A549 (cell line): ENCODE data around the gene TNFRSF1B. TPM values are rescaled to one million over a fixed set of nuclear protein-coding genes. Genes with fewer than 3 reads are reported as not detected.

Experiments
- ATAC-seq, 2 experiments: fragments of 200-7000 bp in 1 of 2; fragments of >200 bp in 1 of 2; cut with Nextera tagmentation in 1 of 2; cut with Tn5 transposase in 1 of 2; 3 replicates each; pipeline versions ENCODE4 v1.8.0 to v1.9.1; 2018 to 2020; ENCODE audit warnings: mild to moderate bottlenecking in 1 of 2, moderate library complexity in 1 of 2
- CTCF ChIA-PET: fragments of 300-600 bp; sonication (Branson Sonifier 250); formaldehyde crosslinking; extraction: SDS; loops from one replicate; lab custom pipeline; 2021; ENCODE audit warnings: antibody characterized with exemption, inconsistent platforms; lab: Yijun Ruan, JAX
- POLR2A ChIA-PET: fragments of 350-600 bp; formaldehyde crosslinking; extraction: SDS; loops from one replicate; lab custom pipeline; 2021; ENCODE audit warnings: antibody characterized with exemption, inconsistent platforms; lab: Yijun Ruan, JAX
- DNase-seq, 2 experiments: peaks; one replicate each; pipeline versions ENCODE4 v3.0.0 to v3.0.0-alpha.2; 2011 to 2016; ENCODE audit warnings: low read depth in 1 of 2, low spot score in 1 of 2
- FAIRE-seq: peaks from 2 replicates; lab custom pipeline; 2011; peaks lifted over from hg19 to GRCh38; lab: Jason Lieb, UNC
- H3K27ac ChIP-seq, 2 experiments: fragments of >200 bp; sonication (Bioruptor Twin); formaldehyde crosslinking; 3 replicates each; pipeline ENCODE4 v1.5.1; 2016 to 2017
- H3K4me1 ChIP-seq: fragments of >200 bp; sonication (Bioruptor Twin); formaldehyde crosslinking; 3 replicates; pipeline ENCODE4 v1.6.1; 2016
- H3K4me2 ChIP-seq: fragments of >200 bp; sonication (Bioruptor Twin); formaldehyde crosslinking; 3 replicates; pipeline ENCODE4 v1.6.1; 2016
- H3K4me3 ChIP-seq: fragments of >200 bp; sonication (Bioruptor Twin); formaldehyde crosslinking; 3 replicates; pipeline ENCODE4 v1.5.1; 2016
- H3K9me3 ChIP-seq: fragments of >200 bp; sonication (Bioruptor Twin); formaldehyde crosslinking; 3 replicates; pipeline ENCODE4 v1.6.1; 2016
- BHLHE40 ChIP-seq: IDR thresholded peaks from 2 replicates; pipeline ENCODE4 v1.6.1; 2012; ENCODE audit warnings: low read depth, low read length, inconsistent platforms
- CBX2 ChIP-seq: fragments of 200-600 bp; sonication (generic); IDR thresholded peaks from 2 replicates; pipeline ENCODE4 v1.6.1; 2016; ENCODE audit warnings: low read depth, mild to moderate bottlenecking, borderline replicate concordance
- E2F6 ChIP-seq: IDR thresholded peaks from 2 replicates; pipeline ENCODE4 v1.6.1; 2012; ENCODE audit warnings: low read depth, borderline replicate concordance
- FOSL2 ChIP-seq, 2 experiments: fragments of 450-650 bp in 1 of 2; fragments of >200 bp in 1 of 2; sonication (Bioruptor Twin) in 1 of 2; formaldehyde crosslinking; IDR thresholded peaks; 2 replicates each; pipeline versions ENCODE4 v1.5.0 to v1.6.1; 2016 to 2020; ENCODE audit warnings: mild to moderate bottlenecking in 1 of 2, moderate library complexity in 1 of 2
- HDAC2 ChIP-seq: fragments of 200-600 bp; sonication (generic); IDR thresholded peaks from 2 replicates; pipeline ENCODE4 v1.6.1; 2016
- HEYL ChIP-seq: fragments of 250-450 bp; sonication (Bioruptor Pico); IDR thresholded peaks from 2 replicates; pipeline ENCODE4 v1.8.0; 2021; ENCODE audit warnings: mild to moderate bottlenecking, moderate library complexity
- JUN ChIP-seq, 2 experiments: fragments of >200 bp; sonication (Bioruptor Twin); formaldehyde crosslinking; IDR thresholded peaks; 2 replicates in 1 of 2; 3 replicates in 1 of 2; pipeline ENCODE4 v1.6.1; 2016 to 2017
- MAFK ChIP-seq: fragments of 450-650 bp; IDR thresholded peaks from 2 replicates; pipeline ENCODE4 v1.6.1; 2014; ENCODE audit not compliant: partially characterized antibody
- MYC ChIP-seq: IDR thresholded peaks from 2 replicates; pipeline ENCODE4 v1.6.1; 2012; ENCODE audit warnings: mild to moderate bottlenecking, inconsistent platforms, low read length, improper control_type of control experiment, borderline replicate concordance
- PHF8 ChIP-seq: fragments of 200-600 bp; sonication (generic); IDR thresholded peaks from 2 replicates; pipeline ENCODE4 v1.6.1; 2016; ENCODE audit warnings: low read depth, mild to moderate bottlenecking, antibody characterized with exemption, moderate library complexity, borderline replicate concordance
- POLR2A ChIP-seq: IDR thresholded peaks from 2 replicates; pipeline ENCODE4 v1.6.1; 2012; ENCODE audit warnings: mild to moderate bottlenecking, low read length
- POLR2AphosphoS2 ChIP-seq: conservative IDR thresholded peaks from 2 replicates; pipeline ENCODE4 v1.6.1; 2012; ENCODE audit warnings: low read length, improper control_type of control experiment, inconsistent platforms
- RARB ChIP-seq: fragments of 250-450 bp; sonication (Bioruptor Pico); IDR thresholded peaks from 2 replicates; pipeline ENCODE4 v1.8.0; 2021; ENCODE audit warnings: mild to moderate bottlenecking, moderate library complexity
- RCOR1 ChIP-seq: fragments of 150-350 bp; IDR thresholded peaks from 2 replicates; pipeline ENCODE4 v1.6.1; 2014; ENCODE audit warnings: antibody characterized with exemption, low read length, low read depth
- RFX5 ChIP-seq: fragments of 450-650 bp; IDR thresholded peaks from 2 replicates; pipeline ENCODE4 v1.7.1; 2014; ENCODE audit warnings: antibody characterized with exemption, mild to moderate bottlenecking, moderate library complexity
- SMC3 ChIP-seq: fragments of >200 bp; sonication (Bioruptor Twin); formaldehyde crosslinking; IDR thresholded peaks from 3 replicates; pipeline ENCODE4 v1.6.1; 2018; ENCODE audit warnings: inconsistent platforms
- SREBF2 ChIP-seq: fragments of 450-650 bp; IDR thresholded peaks from 2 replicates; pipeline ENCODE4 v1.6.1; 2014; ENCODE audit warnings: mild to moderate bottlenecking, moderate library complexity
- TFCP2L1 ChIP-seq: fragments of 250-450 bp; sonication (Bioruptor Pico); IDR thresholded peaks from 2 replicates; pipeline ENCODE4 v1.5.0; 2021; ENCODE audit warnings: mild to moderate bottlenecking
- ZFP36 ChIP-seq: fragments of 450-650 bp; IDR thresholded peaks from 2 replicates; pipeline ENCODE4 v1.6.1; 2014; ENCODE audit warnings: borderline replicate concordance; ENCODE audit not compliant: partially characterized antibody
- ZNF302 ChIP-seq: fragments of 250-450 bp; sonication (Bioruptor Pico); IDR thresholded peaks from 2 replicates; pipeline ENCODE4 v1.9.0; 2021; ENCODE audit warnings: inconsistent platforms, mild to moderate bottlenecking, moderate library complexity
- ZSCAN20 ChIP-seq: fragments of 250-450 bp; sonication (Bioruptor Pico); IDR thresholded peaks from 2 replicates; pipeline ENCODE4 v1.8.0; 2022; ENCODE audit warnings: mild to moderate bottlenecking, moderate library complexity
- WGBS: methylation state at CpG from one replicate; pipeline ENCODE4 v1.1.6; 2017; ENCODE audit errors: missing lambda C conversion rate; 5-methylcytosine and 5-hydroxymethylcytosine counted together
- polyA plus RNA-seq, 4 experiments: library from polyadenylated mRNA; depleted of rRNA in 3 of 4; stranded (reverse); fragments of >200 nt; fragmentation: RNase III in 1 of 4; extraction: RNeasy Plus Mini Kit Qiagen cat#74134 plus additional on column Dnase treatment in 1 of 4; gene quantifications; 2 replicates in 3 of 4; 3 replicates in 1 of 4; pipeline ENCODE4 v1.2.3, GENCODE V29; 2011 to 2017
- TF ChIP-seq, protein P1 (sequence below): fragments of >200 bp; sonication (Bioruptor Twin); formaldehyde crosslinking; IDR thresholded peaks from 2 replicates; pipeline ENCODE4 v1.6.1; 2016
- TF ChIP-seq, protein P2 (sequence below): fragments of >200 bp; sonication (Bioruptor Twin); formaldehyde crosslinking; IDR thresholded peaks from 3 replicates; pipeline ENCODE4 v1.5.1; 2016

TNFRSF1B gene
- polyA plus RNA-seq, 2 of the 4 experiments (the other 2 are of a cell fraction): 0.05 to 0.06 TPM

GRCh38 chr1:12186679-12186985 lies 19.8 kb downstream of the TNFRSF1B start:
- ChIA-PET CTCF (interaction anchor here (0.5 to 3.4 kb wide), 2 partner anchors 62 to 472 kb away, joined by 4 to 18 read pairs; no protein-coding TSS in a partner anchor), POLR2A (no interaction called here)
- 56% methylated on average over 2 of the region's 4 CpGs for whole genome bisulfite sequencing

GRCh38 chr1:12188115-12188514 lies 21.3 kb downstream of the TNFRSF1B start:
- ATAC-seq: no peak
- DNase-seq: no peak
- 31% methylated on average over 3 of the region's 3 CpGs for WGBS
- Histone ChIP-seq H3K27ac (no peak overlapping the region), H3K4me2 (no peak overlapping the region), H3K9me3 (no peaks in the 10 kb centered on the region), H3K4me1 (peaks cover 6% of the 10 kb centered on the region; the same call in 2 of the 3 replicates), H3K4me3 (no peak overlapping the region)
- TF ChIP-seq MAFK (no peak), ZFP36 (peak; percentile 81)
- CTCF ChIA-PET: interaction anchor here (1.5 to 3.4 kb wide), 3 partner anchors 10 to 64 kb away, joined by 4 to 18 read pairs (median 5); no protein-coding TSS in a partner anchor
- FAIRE-seq: no peak
- POLR2A ChIA-PET: no interaction called here

More at GRCh38 chr1:12186679-12186985, 19.8 kb downstream of the TNFRSF1B start:
- Histone ChIP-seq H3K4me1 (peaks cover 6% of the 10 kb centered on the region; the same call in 2 of the 3 replicates), H3K27ac (no peak overlapping the region), H3K4me2 (no peak overlapping the region), H3K9me3 (no peaks in the 10 kb centered on the region), H3K4me3 (no peak overlapping the region)
- FAIRE-seq (no peak), ATAC-seq (no peak), DNase-seq (no peak)
- TF ChIP-seq ZNF302: no peak

DNA sequence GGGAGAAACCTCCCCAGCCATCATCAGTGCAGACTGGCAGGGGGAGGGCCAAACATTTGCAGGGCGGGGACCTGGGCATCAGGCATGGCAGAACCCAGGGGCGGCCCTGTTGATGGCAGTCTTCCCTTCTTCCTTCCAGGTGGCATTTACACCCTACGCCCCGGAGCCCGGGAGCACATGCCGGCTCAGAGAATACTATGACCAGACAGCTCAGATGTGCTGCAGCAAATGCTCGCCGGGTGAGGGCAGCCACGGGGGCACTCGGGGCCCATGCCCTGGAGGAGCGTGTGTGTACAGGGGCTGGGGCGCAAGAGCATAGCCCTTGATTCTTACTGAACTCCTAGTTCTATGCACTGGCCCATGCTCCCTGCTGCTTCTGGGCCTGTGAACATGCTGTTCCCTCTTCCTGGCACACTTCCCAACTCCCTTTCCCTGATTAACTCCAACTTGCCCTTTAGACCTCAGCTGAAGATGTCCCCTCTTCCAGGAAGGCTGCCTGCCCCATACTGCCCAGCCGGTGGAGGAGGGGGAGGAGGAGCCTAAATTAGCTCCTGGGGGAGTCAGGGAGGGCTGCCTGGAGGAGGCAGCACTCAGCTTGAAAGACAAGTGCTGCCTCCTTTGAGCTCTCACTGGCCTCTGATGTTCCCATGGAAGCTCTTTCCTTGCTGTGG lies 22.0 kb downstream of the TNFRSF1B start:
- ChIA-PET POLR2A (no interaction called here), CTCF (interaction anchor here (1.0 to 3.4 kb wide), 5 partner anchors 9 to 64 kb away, joined by 3 to 18 read pairs (median 5); no protein-coding TSS in a partner anchor)
- H3K4me2 ChIP-seq: no peak overlapping the region
- TF ChIP-seq CBX2 (no peak), ZFP36 (peak; percentile 92)
- H3K9me3 ChIP-seq: no peaks in the 10 kb centered on the region
- DNase-seq (no peak), ATAC-seq (no peak), FAIRE-seq (no peak)
- WGBS: 57% methylated on average over 1 of the region's 13 CpGs
- H3K27ac ChIP-seq: no peak overlapping the region
- no peak overlapping the region for H3K4me3 ChIP-seq
- peaks cover 6% of the 10 kb centered on the region; the same call in 2 of the 3 replicates for H3K4me1 ChIP-seq

GRCh38 chr1:12189328-12189682 lies 22.5 kb downstream of the TNFRSF1B start:
- ChIA-PET CTCF (interaction anchor here (1.0 to 2.4 kb wide), 4 partner anchors 8 to 64 kb away, joined by 3 to 10 read pairs (median 4); no protein-coding TSS in a partner anchor), POLR2A (no interaction called here)
- H3K4me3 ChIP-seq: no peak overlapping the region
- WGBS: 39% methylated on average over 5 of the region's 5 CpGs
- no peak overlapping the region for H3K4me2 ChIP-seq
- peaks cover 1% of the 10 kb centered on the region; the same call in 2 of the 3 replicates for H3K4me1 ChIP-seq
- FAIRE-seq (no peak), ATAC-seq (no peak), DNase-seq (no peak)
- TF ChIP-seq ZFP36: no peak
- TF ChIP-seq RFX5: no peak
- TF ChIP-seq TFCP2L1: no peak
- no peak for TF ChIP-seq ZSCAN20
- no peak for TF ChIP-seq POLR2A
- no peak for TF ChIP-seq JUN (IDR thresholded peaks at IDR 0.05)
- no peaks in the 10 kb centered on the region for H3K9me3 ChIP-seq
- no peak overlapping the region for H3K27ac ChIP-seq

- Histone ChIP-seq H3K27ac (no peak overlapping the region), H3K9me3 (no peaks in the 10 kb centered on the region), H3K4me1 (no peaks in the 10 kb centered on the region), H3K4me3 (no peak overlapping the region), H3K4me2 (no peak overlapping the region)
- ATAC-seq (peak in 1 of 2 experiments; percentile 31; a peak in 3 of 6 replicates), FAIRE-seq (no peak), DNase-seq (no peak)
- POLR2A ChIA-PET: no interaction called here
- 73% methylated on average over 42 of the region's 58 CpGs for WGBS
- CTCF ChIA-PET: interaction anchor here (2.4 to 3.8 kb wide), 2 partner anchors 67 kb away, joined by 10 to 20 read pairs; no protein-coding TSS in a partner anchor
- TF ChIP-seq RCOR1: no peak
- no peak for TF ChIP-seq BHLHE40
- TF ChIP-seq SMC3: no peak
- TF ChIP-seq PHF8: no peak
- TF ChIP-seq SREBF2: no peak
- no peak for TF ChIP-seq MYC
- TF ChIP-seq HDAC2: no peak
- TF ChIP-seq POLR2AphosphoS2: no peak
- no peak for TF ChIP-seq HEYL (CRISPR knock-in tag)
- TF ChIP-seq, protein P1, sequence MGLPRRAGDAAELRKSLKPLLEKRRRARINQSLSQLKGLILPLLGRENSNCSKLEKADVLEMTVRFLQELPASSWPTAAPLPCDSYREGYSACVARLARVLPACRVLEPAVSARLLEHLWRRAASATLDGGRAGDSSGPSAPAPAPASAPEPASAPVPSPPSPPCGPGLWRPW: no peak
- TF ChIP-seq, protein P2, sequence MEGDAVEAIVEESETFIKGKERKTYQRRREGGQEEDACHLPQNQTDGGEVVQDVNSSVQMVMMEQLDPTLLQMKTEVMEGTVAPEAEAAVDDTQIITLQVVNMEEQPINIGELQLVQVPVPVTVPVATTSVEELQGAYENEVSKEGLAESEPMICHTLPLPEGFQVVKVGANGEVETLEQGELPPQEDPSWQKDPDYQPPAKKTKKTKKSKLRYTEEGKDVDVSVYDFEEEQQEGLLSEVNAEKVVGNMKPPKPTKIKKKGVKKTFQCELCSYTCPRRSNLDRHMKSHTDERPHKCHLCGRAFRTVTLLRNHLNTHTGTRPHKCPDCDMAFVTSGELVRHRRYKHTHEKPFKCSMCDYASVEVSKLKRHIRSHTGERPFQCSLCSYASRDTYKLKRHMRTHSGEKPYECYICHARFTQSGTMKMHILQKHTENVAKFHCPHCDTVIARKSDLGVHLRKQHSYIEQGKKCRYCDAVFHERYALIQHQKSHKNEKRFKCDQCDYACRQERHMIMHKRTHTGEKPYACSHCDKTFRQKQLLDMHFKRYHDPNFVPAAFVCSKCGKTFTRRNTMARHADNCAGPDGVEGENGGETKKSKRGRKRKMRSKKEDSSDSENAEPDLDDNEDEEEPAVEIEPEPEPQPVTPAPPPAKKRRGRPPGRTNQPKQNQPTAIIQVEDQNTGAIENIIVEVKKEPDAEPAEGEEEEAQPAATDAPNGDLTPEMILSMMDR: no peak
- TF ChIP-seq FOSL2 (IDR thresholded peaks at IDR 0.05): no peak
- TF ChIP-seq FOSL2 (CRISPR knock-in tag; IDR thresholded peaks at IDR 0.05): no peak
- TF ChIP-seq E2F6: no peak
- no peak for TF ChIP-seq RARB
Measured at GRCh38 chr1:12191242-12192032, 24.6 kb downstream of the TNFRSF1B start.
